Esophagus muscularis mucosa (tissue), 4 donors: ENCODE results near the gene LCNL1. TPM values are rescaled to one million over a fixed set of nuclear protein-coding genes. Genes with fewer than 3 reads are reported as not detected.

Experiments used
- DNase-seq: peaks from one replicate; pipeline ENCODE4 v3.0.0-alpha.2; 2017; ENCODE audit errors: extremely low spot score
- H3K27ac ChIP-seq, 4 donors: fragments of 200-600 bp; sonication (generic); replicated peaks in 1 of 4; 1 replicate in 3 of 4; 2 replicates in 1 of 4; pipeline ENCODE4 v1.5.1; 2016 to 2019; ENCODE audit warnings: mild to moderate bottlenecking in 1 of 4
- H3K27me3 ChIP-seq, 4 donors: fragments of 200-600 bp; sonication (generic); one replicate each; pipeline versions ENCODE4 v1.5.1 to v1.6.0; 2016 to 2019
- H3K36me3 ChIP-seq, 4 donors: fragments of 200-600 bp; sonication (generic); one replicate each; pipeline ENCODE4 v1.5.1; 2016 to 2019
- H3K4me1 ChIP-seq, 4 donors: fragments of 200-600 bp; sonication (generic); one replicate each; pipeline ENCODE4 v1.5.1; 2016 to 2019
- H3K4me3 ChIP-seq, 4 donors: fragments of 200-600 bp; sonication (generic); 1 replicate in 2 of 4; 2 replicates in 2 of 4; pipeline ENCODE4 v1.5.1; 2016 to 2019; ENCODE audit warnings: mild to moderate bottlenecking in 4 of 4, moderate library complexity in 1 of 4
- H3K9me3 ChIP-seq, 4 donors: fragments of 200-600 bp; sonication (generic); 1 replicate in 3 of 4; 2 replicates in 1 of 4; pipeline ENCODE4 v1.5.1; 2016 to 2019
- EP300 ChIP-seq: sonication (generic); formaldehyde crosslinking; IDR thresholded peaks from one replicate; pipeline ENCODE4 v1.6.1; 2017; ENCODE audit warnings: antibody characterized with exemption
- POLR2A ChIP-seq: fragments of 450-650 bp; IDR thresholded peaks from one replicate; pipeline ENCODE4 v1.6.1; 2017; ENCODE audit warnings: antibody characterized with exemption, moderate library complexity, mild to moderate bottlenecking, low read depth
- POLR2AphosphoS5 ChIP-seq, 2 donors: sonication (generic); formaldehyde crosslinking; IDR thresholded peaks; one replicate each; pipeline ENCODE4 v1.6.1; 2017; ENCODE audit warnings: antibody characterized with exemption in 2 of 2
- WGBS: methylation state at CpG from one replicate; pipeline ENCODE4 v1.1.5; 2018; 5-methylcytosine and 5-hydroxymethylcytosine counted together
- intact Hi-C: fragments of 100-400 bp; cut with DNase I; formaldehyde crosslinking; loops from one replicate; pipeline ENCODE4 v1.15.1; 2023
- total RNA-seq, 4 donors: library from RNA; depleted of rRNA; stranded (reverse); fragments of >200 nt; gene quantifications; one replicate each; pipeline versions ENCODE4 v1.1.0 to v1.2.1, GENCODE V29; 2016
- TF ChIP-seq, protein P1 (sequence below), 3 experiments: fragments of 200-600 bp in 2 of 3; fragments of 450-650 bp in 1 of 3; sonication (generic) in 2 of 3; IDR thresholded peaks; one replicate each; pipeline ENCODE4 v1.5.1; 2017 to 2019; ENCODE audit warnings: antibody characterized with exemption in 3 of 3, mild to moderate bottlenecking in 2 of 3, moderate library complexity in 1 of 3

Gene LCNL1
- total RNA-seq, 4 donors from 2014 or later, result 0.11 to 0.42 (median 0.39) TPM; not detected in 1

DNA sequence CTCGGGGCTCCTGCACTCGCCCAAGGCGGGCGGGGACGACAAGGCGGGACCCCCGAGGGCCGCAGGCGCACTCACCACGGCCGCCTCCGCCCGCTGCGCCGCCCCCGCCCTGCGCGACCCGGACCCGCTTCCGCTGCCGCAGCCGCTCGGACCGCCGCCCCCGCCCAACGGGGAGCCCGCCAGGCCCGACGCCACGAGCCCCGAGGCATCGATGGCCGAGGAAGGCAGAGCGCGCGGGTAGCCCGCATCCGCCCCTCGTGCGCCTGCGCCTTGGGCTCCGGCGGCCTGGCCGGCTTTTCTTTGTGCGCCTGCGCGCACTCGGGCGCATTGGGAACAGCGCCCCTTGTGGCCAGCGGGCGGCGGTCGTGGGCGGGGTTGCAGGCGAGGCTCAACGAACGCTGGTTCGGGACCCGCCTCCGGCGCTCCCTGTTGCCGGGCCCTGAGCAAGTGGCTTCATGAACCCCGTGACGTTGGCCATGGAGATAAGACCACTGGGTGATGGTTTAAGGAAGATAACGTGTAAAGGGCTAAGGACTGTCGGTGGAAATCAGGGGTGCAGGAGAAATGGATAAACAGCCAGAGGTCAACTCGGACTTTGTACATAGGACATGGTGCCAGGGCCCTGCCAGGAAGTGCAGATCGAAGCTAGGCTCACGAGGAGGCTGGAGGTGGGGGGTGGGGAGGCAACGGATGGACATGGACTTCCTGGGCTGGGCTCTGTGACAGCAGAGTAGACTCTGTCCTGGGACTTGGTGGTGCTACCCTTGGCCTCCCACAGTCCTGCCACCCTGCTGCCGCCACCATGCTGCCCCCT lies 38.1 kb upstream of the LCNL1 start, which contains the start of the genes C8G and FBXW5:
Gene C8G (plus strand): TSS at position 725 of the 814 bp plus-strand sequence. CDS start 78 bp downstream, at position 803.
Gene FBXW5 (minus strand): TSS at position 220 of the 814 bp plus-strand sequence. CDS start 655 bp downstream, outside the sequence.
- Histone ChIP-seq H3K9me3 (no peaks in the 10 kb centered on the region), H3K36me3 (peaks cover 30 to 36% (median 35%) of the 10 kb centered on the region in 4 donors), H3K27me3 (peaks cover 0 to 3% (median 0%) of the 10 kb centered on the region in 4 donors), H3K4me1 (peaks cover 39 to 54% (median 42%) of the 10 kb centered on the region in 4 donors), H3K4me3 (peak within 1 kb of the TSS; percentile 69 to 99 (median 94)), H3K27ac (peak within 1 kb of the TSS; percentile 82 to 95 (median 94))
- intact Hi-C loops, result loop anchor here (5.0 kb wide), 2 partner anchors 48 to 93 kb away; partner anchors contain the start of gene PAXX
- 14% methylated on average over 17 of the region's 74 CpGs for WGBS
- TF ChIP-seq POLR2AphosphoS5 (IDR thresholded peaks at IDR 0.05) (peak; percentile 61 to 93), EP300 (no peak)
- TF ChIP-seq, protein P1, sequence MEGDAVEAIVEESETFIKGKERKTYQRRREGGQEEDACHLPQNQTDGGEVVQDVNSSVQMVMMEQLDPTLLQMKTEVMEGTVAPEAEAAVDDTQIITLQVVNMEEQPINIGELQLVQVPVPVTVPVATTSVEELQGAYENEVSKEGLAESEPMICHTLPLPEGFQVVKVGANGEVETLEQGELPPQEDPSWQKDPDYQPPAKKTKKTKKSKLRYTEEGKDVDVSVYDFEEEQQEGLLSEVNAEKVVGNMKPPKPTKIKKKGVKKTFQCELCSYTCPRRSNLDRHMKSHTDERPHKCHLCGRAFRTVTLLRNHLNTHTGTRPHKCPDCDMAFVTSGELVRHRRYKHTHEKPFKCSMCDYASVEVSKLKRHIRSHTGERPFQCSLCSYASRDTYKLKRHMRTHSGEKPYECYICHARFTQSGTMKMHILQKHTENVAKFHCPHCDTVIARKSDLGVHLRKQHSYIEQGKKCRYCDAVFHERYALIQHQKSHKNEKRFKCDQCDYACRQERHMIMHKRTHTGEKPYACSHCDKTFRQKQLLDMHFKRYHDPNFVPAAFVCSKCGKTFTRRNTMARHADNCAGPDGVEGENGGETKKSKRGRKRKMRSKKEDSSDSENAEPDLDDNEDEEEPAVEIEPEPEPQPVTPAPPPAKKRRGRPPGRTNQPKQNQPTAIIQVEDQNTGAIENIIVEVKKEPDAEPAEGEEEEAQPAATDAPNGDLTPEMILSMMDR (IDR thresholded peaks at IDR 0.05), result peak in 2 of 3 experiments; percentile 99
- peak; percentile 96 for DNase-seq

DNA sequence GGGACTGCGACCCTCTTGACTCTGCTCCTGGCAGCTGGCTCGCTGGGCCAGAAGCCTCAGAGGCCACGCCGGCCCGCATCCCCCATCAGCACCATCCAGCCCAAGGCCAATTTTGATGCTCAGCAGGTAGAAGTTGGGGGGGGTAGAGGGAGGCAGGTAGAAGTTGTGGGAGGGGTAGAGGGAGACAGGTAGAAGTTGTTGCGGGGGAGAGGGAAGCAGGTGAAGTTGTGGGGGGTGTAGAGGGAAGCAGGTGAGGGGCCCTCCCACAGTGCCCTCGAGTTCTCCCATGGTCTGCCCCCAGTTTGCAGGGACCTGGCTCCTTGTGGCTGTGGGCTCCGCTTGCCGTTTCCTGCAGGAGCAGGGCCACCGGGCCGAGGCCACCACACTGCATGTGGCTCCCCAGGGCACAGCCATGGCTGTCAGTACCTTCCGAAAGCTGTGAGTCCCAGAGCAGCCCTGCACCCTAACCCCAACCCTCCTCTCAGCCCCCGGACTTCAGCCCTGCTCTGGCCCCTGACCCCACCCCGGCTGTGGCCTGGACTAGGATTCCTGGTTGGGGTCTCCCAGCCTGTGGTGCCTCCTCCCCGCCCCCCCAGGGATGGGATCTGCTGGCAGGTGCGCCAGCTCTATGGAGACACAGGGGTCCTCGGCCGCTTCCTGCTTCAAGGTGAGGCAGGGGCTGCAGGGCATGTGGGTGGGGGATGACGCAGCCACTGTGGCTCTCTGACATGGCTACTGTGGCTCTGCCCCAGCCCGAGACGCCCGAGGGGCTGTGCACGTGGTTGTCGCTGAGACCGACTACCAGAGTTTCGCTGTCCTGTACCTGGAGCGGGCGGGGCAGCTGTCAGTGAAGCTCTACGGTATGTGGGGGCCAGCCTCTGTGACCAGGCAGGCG lies 37.2 kb upstream of the LCNL1 start:
- no peak for DNase-seq
- no peak overlapping the region for H3K27ac ChIP-seq
- peaks cover 26 to 27% (median 27%) of the 10 kb centered on the region in 4 donors for H3K36me3 ChIP-seq
- intact Hi-C loops, result loop anchor here (5.0 kb wide), 2 partner anchors 47 to 92 kb away; partner anchors contain the start of gene PAXX
- WGBS, result 93% methylated on average over 20 of the region's 30 CpGs
- no peak overlapping the region for H3K4me3 ChIP-seq
- TF ChIP-seq POLR2AphosphoS5 (IDR thresholded peaks at IDR 0.05), result no peak
- TF ChIP-seq EP300, result no peak
- no peak for TF ChIP-seq POLR2A
- TF ChIP-seq, protein P1 (IDR thresholded peaks at IDR 0.05), result no peak
- H3K27me3 ChIP-seq, result peaks cover 0 to 3% (median 0%) of the 10 kb centered on the region in 4 donors
- H3K4me1 ChIP-seq, result peaks cover 43 to 61% (median 49%) of the 10 kb centered on the region in 4 donors
- no peaks in the 10 kb centered on the region for H3K9me3 ChIP-seq

DNA sequence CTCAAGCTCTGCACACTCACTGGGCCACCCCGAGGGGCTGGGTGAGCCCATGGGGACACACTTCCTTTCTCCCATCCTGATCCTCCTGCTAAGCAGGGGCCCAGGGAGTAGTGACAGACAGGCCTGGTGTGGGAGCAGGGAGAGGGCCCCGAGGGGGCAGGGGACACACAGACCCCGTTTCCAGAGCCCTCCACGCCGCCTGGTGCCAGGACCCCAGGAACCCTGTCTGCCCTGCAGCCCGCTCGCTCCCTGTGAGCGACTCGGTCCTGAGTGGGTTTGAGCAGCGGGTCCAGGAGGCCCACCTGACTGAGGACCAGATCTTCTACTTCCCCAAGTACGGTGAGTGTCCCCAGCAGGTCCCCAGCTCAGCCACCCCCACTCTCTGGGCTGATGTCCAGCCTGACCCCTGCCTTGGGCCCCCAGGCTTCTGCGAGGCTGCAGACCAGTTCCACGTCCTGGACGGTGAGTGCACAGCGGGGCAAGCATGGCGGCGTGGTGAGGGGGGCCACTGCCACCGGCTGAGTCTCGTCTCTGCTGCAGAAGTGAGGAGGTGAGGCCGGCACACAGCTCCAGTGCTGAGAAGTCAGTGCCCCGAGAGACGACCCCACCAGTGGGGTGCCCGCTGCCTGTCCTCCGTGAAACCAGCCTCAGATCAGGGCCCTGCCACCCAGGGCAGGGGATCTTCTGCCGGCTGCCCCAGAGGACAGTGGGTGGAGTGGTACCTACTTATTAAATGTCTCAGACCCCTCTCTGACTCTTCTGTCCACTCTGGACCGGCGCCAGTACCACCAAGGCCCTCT lies 36.4 kb upstream of the LCNL1 start:
- Histone ChIP-seq H3K27ac (no peak overlapping the region), H3K27me3 (peaks cover 0 to 3% (median 0%) of the 10 kb centered on the region in 4 donors), H3K4me3 (no peak overlapping the region), H3K4me1 (peaks cover 44 to 68% (median 52%) of the 10 kb centered on the region in 4 donors), H3K36me3 (peaks cover 18 to 19% (median 18%) of the 10 kb centered on the region in 4 donors), H3K9me3 (no peaks in the 10 kb centered on the region)
- intact Hi-C loops, result loop anchor here (5.0 kb wide), 2 partner anchors 46 to 91 kb away; partner anchors contain the start of gene PAXX
- WGBS, result 86% methylated on average over 15 of the region's 27 CpGs
- TF ChIP-seq POLR2A, result no peak
- TF ChIP-seq EP300, result no peak
- DNase-seq, result no peak

DNA sequence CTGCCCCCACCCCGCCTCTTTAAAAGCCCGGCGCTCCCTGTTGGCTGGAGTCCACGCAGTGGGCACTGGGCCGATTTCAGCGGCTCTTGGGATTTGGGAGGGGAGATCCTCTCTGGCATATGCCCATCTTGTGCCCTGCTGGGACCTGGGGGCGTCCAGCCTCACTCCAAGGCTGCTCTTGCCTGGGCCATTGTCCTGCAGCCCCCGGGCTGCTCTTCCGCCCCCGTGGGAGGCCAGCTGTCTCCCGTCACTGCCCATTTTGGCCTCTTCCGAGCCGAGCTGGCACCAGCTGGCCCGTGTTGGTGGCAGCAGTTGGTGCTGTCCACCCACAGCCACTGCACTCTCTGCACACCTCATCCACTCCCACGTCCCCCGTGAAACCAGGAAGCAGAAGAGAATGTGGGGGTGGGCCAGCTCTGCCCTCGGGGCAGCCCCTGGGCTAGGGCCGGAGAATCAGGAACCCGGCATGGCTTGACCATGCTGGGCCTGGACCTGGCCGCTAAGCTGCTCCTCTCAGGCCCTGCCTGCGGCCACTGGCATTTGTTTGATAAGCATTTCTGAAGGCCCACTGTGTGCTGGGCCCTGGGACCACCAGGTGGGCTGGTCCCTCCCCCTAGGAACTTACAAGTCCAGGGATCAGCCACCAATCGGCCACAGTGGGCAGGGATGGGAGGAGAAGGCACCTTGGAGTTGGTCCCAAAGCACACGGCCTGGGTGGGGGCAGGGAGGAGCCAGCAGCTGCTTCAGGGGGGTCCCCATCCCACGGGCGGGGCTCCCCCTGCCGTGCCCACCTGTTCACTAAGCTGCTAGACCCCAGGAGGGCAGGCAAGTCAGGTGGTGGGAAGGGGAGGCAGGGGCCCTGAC lies 35.5 kb upstream of the LCNL1 start:
- WGBS, result 59% methylated on average over 25 of the region's 26 CpGs
- intact Hi-C loops, result loop anchor here (5.0 kb wide), 2 partner anchors 45 to 90 kb away; partner anchors contain the start of gene PAXX
- TF ChIP-seq EP300 (no peak), POLR2A (no peak), POLR2AphosphoS5 (IDR thresholded peaks at IDR 0.05) (no peak)
- TF ChIP-seq, protein P1 (IDR thresholded peaks at IDR 0.05), result no peak
- Histone ChIP-seq H3K4me1 (peaks cover 44 to 59% (median 51%) of the 10 kb centered on the region in 4 donors), H3K4me3 (no peak overlapping the region), H3K9me3 (no peaks in the 10 kb centered on the region), H3K27me3 (peaks cover 0 to 3% (median 0%) of the 10 kb centered on the region in 4 donors), H3K27ac (no peak overlapping the region), H3K36me3 (peaks cover 9 to 10% (median 10%) of the 10 kb centered on the region in 4 donors)
- DNase-seq, result no peak
